Thoracic aorta endothelial cell (primary cell): ENCODE data around the gene OTUD4. TPM values are rescaled to one million over a fixed set of nuclear protein-coding genes. Genes with fewer than 3 reads are reported as not detected.

ENCODE experiments used
- small RNA-seq: library from RNA; depleted of rRNA; stranded (forward); fragments of <200 nt; gene quantifications from one replicate; pipeline ENCODE3, GENCODE V24; 2012
- total RNA-seq: library from RNA; depleted of rRNA; stranded (reverse); fragments of >200 nt; gene quantifications from 2 replicates; pipeline ENCODE4 v1.2.3, GENCODE V29; 2012

OTUD4 gene
- 49.3 and 59.6 TPM in 2 replicates for total RNA-seq

GRCh38 chr4:145180298-145181090, at the start of gene OTUD4:
TSS of gene OTUD4 (minus strand) at chr4:145180589. CDS start at chr4:145179973, 616 bp downstream.

DNA sequence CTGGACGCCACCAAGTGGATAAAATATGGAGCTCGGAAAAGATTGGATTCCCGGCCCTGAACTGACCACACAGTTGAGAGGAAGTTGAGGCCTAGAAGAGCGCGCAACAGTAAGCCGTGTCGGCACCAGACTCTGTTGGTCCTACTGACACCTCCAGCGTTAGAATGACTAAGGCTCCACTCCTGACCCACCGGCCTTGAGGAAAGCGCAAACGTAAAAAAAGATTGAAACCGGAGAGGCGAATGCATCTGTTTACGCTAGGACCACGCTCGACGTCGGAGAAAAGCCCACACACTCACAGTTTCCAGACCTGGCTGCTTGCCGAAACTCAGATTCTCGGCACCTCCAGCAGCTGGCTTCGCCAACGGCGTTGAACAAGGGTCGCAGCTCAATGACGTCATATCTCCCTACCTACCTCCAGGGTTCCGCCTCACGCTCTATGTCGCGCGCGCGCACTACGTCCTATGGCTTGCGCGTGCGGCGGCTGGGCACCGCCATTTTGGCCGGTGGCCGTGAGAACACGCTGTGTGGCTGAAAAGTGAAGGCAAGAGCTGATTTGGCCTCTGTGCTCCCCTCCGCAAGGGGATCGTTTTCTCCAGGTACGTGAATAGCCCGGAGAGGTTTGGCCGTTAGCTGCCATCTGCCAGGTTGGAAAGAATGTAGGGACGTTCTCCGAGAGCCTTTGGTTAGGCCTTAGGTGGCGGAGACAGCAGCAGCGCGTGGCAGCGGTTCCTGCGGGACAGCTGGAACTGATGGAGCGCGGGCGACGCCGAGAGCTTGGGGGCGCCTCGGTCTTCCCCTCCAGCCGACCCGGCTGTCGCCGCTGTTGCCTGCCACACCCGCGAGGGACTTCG, 82.3 kb downstream of the OTUD4 start, which contains the start of the genes ABCE1 and ANAPC10:
Gene ABCE1 (plus strand): TSS at position 491 of the 854 bp plus-strand sequence. CDS start 6,102 bp downstream, outside the sequence.
Gene ANAPC10 (minus strand): TSS at position 376 of the 854 bp plus-strand sequence. CDS start 2,097 bp downstream, outside the sequence.

Small RNA genes lying within 50 kb of the gene (small RNA-seq; reads per million reads assigned to genes)
- not detected for gene RF00019

Other genes with a start within 250 kb of the OTUD4 start
- gene ANAPC10, start 82.4 kb downstream of the OTUD4 start, total RNA-seq, result 29.0 and 32.4 TPM in 2 replicates
- 341 and 375 TPM in 2 replicates for gene ABCE1, start 82.3 kb downstream of the OTUD4 start, total RNA-seq